DMS153 treated with DMSO at 0.1 percent for 48 hours (cell line): Measurements from ENCODE around the gene C20orf202.
A peak's percentile ranks its signal among the peaks of the same experiment; 100 is the strongest.
"Not testable (repeated sequence)": the region's sequence is repeated elsewhere in the genome, so short reads cannot be mapped to it uniquely, and the experiment has no call there.

Source experiments
- DNase-seq: peaks from one replicate; lab custom pipeline; 2025; ENCODE audit not compliant: unreplicated experiment; lab: John Stamatoyannopoulos, UW

The C20orf202 gene

GRCh38 chr20:1207293-1207878 is 4.1 kb downstream of the C20orf202 start:
- no peak for DNase-seq

GRCh38 chr20:1209447-1210387 is 6.5 kb downstream of the C20orf202 start:
- DNase-seq, result no peak

- no peak for DNase-seq
Measured at GRCh38 chr20:1210501-1210900, 7.2 kb downstream of the C20orf202 start.

- no peak for DNase-seq
Measured at GRCh38 chr20:1212023-1212422, 8.8 kb downstream of the C20orf202 start.

- peak; percentile 13 for DNase-seq
Measured at GRCh38 chr20:1212607-1213396, 9.5 kb downstream of the C20orf202 start.

- no peak for DNase-seq
Measured at GRCh38 chr20:1214838-1215261, 11.6 kb downstream of the C20orf202 start.

- no peak for DNase-seq
Measured at GRCh38 chr20:1215386-1216170, 12.3 kb downstream of the C20orf202 start.

- not testable (repeated sequence) for DNase-seq
Measured at GRCh38 chr20:1216527-1217427, 13.5 kb downstream of the C20orf202 start.

- not testable (repeated sequence) for DNase-seq
Measured at GRCh38 chr20:1222750-1223149, 19.5 kb downstream of the C20orf202 start.

GRCh38 chr20:1224205-1224890 is 21.1 kb downstream of the C20orf202 start:
- no peak for DNase-seq

- DNase-seq, result peak; percentile 16
Measured at GRCh38 chr20:1225263-1225782, 22.1 kb downstream of the C20orf202 start.

GRCh38 chr20:1225783-1226654 is 22.8 kb downstream of the C20orf202 start, which contains the start of gene RAD21L1:
RAD21L1 (plus strand) TSS chr20:1226044; CDS start chr20:1228454, 2,410 bp downstream.
- no peak for DNase-seq

GRCh38 chr20:1229541-1229940 is 26.3 kb downstream of the C20orf202 start:
- no peak for DNase-seq

GRCh38 chr20:1232286-1233111 is 29.2 kb downstream of the C20orf202 start:
- no peak for DNase-seq

- no peak for DNase-seq
Measured at GRCh38 chr20:1240549-1240948, 37.3 kb downstream of the C20orf202 start.

- no peak for DNase-seq
Measured at GRCh38 chr20:1241456-1241855, 38.2 kb downstream of the C20orf202 start.

GRCh38 chr20:1242099-1242498 is 38.8 kb downstream of the C20orf202 start:
- no peak for DNase-seq
